GM18505 (cell line): Measurements from ENCODE around the gene PCIF1.

Experiments
- ATAC-seq: cut with Tn5 transposase; IDR thresholded peaks from one replicate; pipeline ENCODE4 v1.9.1; 2021; ENCODE audit not compliant: unreplicated experiment
- POLR2A ChIP-seq: IDR thresholded peaks from 4 replicates; pipeline ENCODE4 v1.6.1; 2011; ENCODE audit warnings: borderline replicate concordance; ENCODE audit not compliant: insufficient read depth, insufficient read length; ENCODE audit errors: extremely low read depth

PCIF1 gene

DNA sequence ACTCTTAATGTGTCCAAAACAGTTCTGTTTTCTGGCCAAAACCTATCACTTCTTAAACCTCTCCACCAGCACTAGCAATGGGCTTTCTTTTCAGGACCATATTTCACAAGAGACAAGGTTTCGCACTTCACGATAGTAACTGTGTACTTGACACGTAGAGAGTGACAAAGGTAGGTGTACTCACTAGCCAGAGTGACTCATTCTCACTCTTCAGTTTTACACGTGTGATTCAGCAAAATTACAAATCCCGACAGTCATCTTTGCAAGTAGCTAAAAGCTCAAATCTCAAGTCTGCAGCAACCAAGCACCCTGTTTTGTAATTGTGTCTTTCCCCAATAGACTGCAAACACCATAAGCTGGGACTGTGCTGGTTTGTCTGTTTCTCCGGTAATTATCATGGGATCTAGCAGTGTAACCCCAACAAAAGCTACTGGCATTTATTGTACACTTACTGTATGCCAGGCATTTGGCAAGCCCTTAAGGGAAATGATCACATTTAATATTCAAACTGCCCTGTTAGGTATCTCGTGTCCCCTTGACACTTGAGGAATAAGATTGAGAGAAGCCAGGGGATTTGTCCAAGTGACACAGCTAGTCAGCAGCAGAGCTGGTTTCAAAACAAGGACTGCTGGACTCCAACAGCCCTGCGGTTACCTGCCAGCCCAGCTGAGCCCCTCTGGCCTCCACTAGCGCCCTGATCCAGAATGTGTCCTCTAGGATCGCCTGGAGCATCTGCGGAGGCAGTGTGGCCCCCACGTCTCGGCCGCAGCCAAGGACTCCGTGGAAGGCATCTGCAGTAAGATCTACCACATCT, 9.9 kb downstream of the PCIF1 start:
- ATAC-seq = no peak
- TF ChIP-seq POLR2A = no peak

- no peak for TF ChIP-seq POLR2A
- ATAC-seq = no peak
These were observed 10.6 kb downstream of the PCIF1 start for GRCh38 chr20:45944965-45945677.

DNA sequence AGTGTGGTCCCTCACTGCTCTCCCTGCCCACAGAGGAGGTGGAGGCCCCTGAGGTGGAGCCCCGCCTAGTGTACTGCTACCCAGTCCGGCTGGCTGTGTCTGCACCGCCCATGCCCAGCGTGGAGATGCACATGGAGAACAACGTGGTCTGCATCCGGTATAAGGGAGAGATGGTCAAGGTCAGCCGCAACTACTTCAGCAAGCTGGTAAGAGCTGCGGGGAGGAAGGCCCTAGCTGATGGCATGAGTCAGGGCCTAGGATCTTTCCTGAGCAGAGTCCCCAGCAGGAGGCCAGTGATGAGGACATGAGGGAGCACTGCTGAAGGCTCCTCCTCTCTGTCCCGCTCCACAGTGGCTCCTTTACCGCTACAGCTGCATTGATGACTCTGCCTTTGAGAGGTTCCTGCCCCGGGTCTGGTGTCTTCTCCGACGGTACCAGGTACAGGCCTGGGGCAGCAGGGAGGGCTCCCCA, 11.2 kb downstream of the PCIF1 start:
- no peak for TF ChIP-seq POLR2A
- ATAC-seq = no peak

GRCh38 chr20:45946149-45946970, 11.9 kb downstream of the PCIF1 start:
- no peak for TF ChIP-seq POLR2A
- ATAC-seq = no peak

DNA sequence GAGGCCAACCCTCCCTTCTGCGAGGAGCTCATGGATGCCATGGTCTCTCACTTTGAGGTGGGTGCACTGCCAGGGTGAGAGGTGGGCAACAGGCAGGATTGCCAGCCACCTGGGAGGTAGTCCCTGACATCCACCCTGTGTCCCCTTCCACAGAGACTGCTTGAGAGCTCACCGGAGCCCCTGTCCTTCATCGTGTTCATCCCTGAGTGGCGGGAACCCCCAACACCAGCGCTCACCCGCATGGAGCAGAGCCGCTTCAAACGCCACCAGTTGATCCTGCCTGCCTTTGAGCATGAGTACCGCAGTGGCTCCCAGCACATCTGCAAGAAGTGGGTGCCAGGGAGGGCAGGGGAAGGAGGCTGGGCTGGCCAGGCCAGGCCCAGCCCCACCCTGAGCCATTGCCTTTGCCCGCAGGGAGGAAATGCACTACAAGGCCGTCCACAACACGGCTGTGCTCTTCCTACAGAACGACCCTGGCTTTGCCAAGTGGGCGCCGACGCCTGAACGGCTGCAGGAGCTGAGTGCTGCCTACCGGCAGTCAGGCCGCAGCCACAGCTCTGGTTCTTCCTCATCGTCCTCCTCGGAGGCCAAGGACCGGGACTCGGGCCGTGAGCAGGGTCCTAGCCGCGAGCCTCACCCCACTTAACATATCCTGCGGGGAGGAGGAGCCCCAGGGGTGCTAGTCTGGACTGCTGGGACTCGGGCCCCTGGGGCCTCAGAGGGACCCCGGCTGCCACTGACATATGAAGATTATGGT, 12.8 kb downstream of the PCIF1 start:
- no peak for ATAC-seq
- TF ChIP-seq POLR2A = no peak

DNA sequence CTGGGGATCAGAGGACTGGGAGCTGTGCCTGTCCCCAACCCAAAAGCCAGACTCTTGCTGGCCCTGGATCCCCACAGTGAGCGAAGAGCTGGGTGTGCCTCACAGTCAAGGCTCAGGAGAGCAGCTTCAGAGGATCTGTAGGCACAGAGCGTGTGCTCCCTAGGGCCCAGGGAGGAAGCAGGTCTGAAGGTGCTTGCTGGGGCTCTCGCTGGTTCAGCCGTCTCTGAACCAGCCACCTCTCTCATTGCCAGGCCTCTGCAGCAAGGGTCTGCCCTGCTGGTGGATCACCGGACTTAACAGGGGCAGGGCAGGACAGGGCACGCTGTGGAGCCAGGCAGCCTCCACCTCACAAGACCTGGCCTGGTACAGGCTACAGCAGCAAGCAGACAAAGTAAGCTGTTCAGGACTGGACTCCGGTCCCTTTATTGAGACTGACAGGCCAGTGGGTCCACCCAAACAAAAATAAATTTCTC, 13.8 kb downstream of the PCIF1 start:
- TF ChIP-seq POLR2A = no peak
- no peak for ATAC-seq

DNA sequence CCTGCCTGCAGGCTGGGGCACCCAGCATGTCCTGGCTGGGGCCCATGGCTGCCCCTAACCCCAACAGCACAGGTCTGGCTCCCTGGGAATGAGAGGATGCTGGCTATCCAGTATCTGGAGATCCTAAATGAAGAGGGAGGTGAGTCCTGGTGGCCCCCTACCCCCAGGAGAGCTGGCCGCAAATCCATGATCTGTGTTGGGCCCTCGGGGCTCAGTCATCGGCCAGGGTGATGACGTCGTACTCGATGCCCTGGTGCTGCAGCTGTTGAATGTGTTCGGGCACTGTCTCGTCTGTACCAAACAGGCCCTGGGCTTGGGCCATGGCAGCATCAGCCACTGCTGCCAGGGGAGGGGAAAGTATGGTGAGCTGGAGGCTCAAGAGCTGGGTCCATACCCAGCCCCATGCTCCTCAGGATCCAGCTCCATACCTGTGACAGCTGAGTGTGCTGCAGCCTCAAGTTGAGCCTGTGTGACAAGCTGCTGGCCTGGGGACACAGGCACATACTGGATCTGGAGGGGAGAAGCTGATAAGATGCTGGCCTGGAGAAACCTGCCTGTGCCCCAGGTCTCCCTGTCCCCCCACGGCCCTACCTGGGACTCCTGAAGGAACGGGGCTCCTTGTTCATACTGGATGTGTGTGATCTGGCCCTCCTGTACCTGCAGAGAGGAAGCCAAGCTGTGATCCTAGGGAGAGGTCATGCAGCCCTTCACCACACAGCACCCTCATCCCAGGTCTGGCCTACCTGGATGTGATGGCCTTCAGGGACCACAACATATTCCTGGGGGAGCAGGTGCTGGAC, 14.5 kb downstream of the PCIF1 start:
- TF ChIP-seq POLR2A = no peak
- ATAC-seq = no peak

- no peak for TF ChIP-seq POLR2A
- no peak for ATAC-seq
These were observed 15.3 kb downstream of the PCIF1 start for GRCh38 chr20:45949542-45950329.

DNA sequence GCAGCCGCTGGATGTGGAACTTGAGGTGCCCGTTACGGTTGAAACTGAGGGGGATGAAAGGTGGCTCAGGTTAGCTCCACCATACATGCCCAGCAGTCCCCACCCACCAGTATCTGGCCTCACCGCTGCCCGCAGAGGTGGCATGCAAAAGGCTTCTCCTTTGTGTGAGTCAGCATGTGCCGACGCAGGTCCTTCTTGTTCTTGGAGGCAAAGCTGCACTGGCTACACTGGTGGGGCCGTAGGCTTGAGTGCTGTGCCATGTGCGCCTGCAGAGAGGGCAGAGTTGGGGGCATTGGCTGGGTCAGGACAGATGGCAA, 15.8 kb downstream of the PCIF1 start:
- ATAC-seq = no peak
- no peak for TF ChIP-seq POLR2A

DNA sequence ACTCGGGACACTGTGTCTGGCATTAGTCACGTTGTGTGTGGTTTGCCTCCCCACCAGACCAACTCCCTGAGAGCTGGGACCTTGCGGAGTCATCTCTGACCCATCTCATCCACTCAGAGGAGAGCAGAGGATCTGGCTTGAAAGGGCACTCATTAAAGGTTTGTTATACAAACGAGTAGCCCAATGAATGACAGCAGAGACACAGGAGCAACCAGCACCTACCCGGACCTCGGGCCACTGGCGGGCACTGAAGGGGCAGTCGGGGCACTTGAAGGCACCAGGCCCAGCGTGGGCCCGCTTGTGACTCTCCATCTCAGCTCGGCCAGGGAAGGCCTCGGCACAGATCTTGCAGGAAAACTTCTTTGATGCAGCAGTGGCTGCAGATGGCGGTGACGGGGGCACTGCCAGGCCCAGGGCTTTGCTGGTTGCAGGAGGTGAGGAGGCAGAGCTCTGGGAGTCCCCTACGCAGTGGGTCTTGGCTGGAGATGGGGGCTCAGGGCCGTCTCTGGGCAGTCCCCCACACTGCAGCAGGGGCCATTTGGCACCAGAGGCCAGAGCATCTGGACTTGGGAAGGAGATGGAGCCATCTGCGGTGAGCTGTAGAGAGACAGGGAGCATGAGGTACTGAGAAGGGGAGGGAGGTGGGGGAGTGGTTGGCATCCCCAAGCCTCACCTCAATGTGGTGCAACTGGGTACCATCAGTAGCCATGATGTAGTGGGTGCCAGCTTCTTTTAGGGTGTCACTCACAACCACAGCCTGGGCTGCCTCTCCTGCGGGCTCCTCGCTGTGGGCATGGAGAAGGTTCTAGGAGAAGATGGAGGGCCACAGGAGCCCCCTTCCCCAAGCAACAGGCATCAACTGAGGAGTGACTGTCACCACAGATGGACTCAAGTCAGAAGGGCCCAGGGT, 17.7 kb downstream of the PCIF1 start:
- no peak for TF ChIP-seq POLR2A
- no peak for ATAC-seq
